Measurements from ENCODE around the gene SLC4A7. TPM values are rescaled to one million over a fixed set of nuclear protein-coding genes. Genes with fewer than 3 reads are reported as not detected.
A peak's percentile ranks its signal among the peaks of the same experiment; 100 is the strongest.

SLC4A7 gene
- total RNA-seq, 1 donor: 165 TPM

DNA sequence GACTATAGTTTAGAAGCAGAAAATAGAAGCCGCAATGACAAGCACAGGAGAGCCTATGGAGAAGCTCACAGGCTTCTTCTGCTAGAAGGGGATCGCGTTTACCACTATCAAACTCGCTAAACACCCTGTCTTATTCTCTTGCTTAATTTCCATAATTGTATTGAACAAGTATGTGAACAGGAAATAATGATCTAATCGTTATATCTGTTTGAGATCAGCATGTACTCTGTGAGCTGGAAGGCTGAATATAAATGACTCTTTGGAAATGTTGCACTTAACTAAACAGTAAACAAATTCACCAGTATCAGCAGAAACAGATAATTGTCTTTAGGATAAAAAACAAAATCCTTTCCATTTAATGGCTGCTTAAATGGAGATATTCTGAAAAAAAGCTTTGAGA, 130.0 kb downstream of the SLC4A7 start:
- H3K4me3 ChIP-seq (ENCODE audit: low read depth, low read length): no peak overlapping the region
- TF ChIP-seq, protein P1, sequence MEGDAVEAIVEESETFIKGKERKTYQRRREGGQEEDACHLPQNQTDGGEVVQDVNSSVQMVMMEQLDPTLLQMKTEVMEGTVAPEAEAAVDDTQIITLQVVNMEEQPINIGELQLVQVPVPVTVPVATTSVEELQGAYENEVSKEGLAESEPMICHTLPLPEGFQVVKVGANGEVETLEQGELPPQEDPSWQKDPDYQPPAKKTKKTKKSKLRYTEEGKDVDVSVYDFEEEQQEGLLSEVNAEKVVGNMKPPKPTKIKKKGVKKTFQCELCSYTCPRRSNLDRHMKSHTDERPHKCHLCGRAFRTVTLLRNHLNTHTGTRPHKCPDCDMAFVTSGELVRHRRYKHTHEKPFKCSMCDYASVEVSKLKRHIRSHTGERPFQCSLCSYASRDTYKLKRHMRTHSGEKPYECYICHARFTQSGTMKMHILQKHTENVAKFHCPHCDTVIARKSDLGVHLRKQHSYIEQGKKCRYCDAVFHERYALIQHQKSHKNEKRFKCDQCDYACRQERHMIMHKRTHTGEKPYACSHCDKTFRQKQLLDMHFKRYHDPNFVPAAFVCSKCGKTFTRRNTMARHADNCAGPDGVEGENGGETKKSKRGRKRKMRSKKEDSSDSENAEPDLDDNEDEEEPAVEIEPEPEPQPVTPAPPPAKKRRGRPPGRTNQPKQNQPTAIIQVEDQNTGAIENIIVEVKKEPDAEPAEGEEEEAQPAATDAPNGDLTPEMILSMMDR (IDR thresholded peaks at IDR 0.05; ENCODE audit: insufficient read depth, low read length): no peak
- no peak for DNase-seq (ENCODE audit: low read depth)

DNA sequence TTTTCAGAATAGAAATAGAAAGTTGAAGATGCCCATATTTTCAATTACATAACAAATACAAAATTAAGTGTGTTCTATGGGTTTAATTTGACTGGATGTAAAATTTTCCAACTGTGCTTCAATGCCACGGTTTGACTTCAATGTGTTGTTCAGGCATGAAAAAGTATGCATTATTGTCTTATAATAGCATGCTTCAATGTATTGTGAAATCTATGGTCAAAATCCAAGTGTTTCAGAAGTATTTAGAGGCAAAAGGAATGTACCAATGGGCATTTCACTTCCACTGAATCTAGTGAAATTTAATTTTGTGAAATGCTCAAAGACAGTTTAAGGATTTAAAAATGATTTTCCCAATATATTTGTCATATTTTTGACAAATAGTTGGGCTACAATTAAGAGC, 131.0 kb downstream of the SLC4A7 start:
- TF ChIP-seq, protein P1 (IDR thresholded peaks at IDR 0.05; ENCODE audit: insufficient read depth, low read length): no peak
- DNase-seq (ENCODE audit: low read depth): peak; percentile 46
- no peak overlapping the region for H3K4me3 ChIP-seq (ENCODE audit: low read depth, low read length)

DNA sequence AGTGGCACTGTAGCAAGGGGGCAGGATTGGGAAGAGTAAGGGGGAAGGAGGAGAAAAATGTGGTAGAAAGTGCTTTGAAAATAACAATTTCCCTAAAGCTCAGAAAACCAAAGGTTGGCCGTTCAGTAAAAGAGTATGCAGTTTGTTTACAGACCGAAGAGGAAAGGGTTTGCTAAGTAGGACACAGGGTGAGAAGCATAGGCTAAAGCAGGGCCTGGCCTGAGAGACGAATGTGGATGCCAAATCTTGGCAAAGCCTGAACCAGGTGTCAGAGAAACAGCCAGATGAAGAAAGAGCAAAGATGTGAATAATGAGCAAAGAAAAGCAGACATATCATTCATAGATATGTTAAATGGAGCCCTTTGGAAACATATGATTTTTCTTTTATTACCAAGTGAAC, 132.1 kb downstream of the SLC4A7 start:
- no peak for DNase-seq (ENCODE audit: low read depth)
- no peak overlapping the region for H3K4me3 ChIP-seq (ENCODE audit: low read depth, low read length)
- TF ChIP-seq, protein P1 (IDR thresholded peaks at IDR 0.05; ENCODE audit: insufficient read depth, low read length): no peak

DNA sequence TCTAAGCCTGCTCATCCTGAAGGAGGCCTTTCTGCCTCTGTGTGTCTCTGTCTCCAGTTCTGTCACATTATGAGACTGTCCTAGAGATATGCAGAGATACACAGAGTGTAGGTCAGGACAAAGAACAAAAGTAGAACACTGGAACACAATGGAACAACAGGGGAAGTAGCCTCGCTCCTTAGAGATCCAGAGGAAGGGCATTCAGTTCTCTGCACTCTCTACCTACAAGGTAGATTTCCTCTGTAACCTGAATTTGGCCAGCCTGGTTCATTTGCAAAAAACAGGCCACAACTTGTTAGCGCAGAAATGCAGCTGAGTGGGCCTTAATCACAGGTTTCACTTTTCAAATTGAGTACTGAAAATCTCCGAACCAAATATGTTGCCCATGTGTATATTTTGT, 134.4 kb downstream of the SLC4A7 start:
- no peak for DNase-seq (ENCODE audit: low read depth)
- H3K4me3 ChIP-seq (ENCODE audit: low read depth, low read length): no peak overlapping the region
- TF ChIP-seq, protein P1 (IDR thresholded peaks at IDR 0.05; ENCODE audit: insufficient read depth, low read length): no peak

DNA sequence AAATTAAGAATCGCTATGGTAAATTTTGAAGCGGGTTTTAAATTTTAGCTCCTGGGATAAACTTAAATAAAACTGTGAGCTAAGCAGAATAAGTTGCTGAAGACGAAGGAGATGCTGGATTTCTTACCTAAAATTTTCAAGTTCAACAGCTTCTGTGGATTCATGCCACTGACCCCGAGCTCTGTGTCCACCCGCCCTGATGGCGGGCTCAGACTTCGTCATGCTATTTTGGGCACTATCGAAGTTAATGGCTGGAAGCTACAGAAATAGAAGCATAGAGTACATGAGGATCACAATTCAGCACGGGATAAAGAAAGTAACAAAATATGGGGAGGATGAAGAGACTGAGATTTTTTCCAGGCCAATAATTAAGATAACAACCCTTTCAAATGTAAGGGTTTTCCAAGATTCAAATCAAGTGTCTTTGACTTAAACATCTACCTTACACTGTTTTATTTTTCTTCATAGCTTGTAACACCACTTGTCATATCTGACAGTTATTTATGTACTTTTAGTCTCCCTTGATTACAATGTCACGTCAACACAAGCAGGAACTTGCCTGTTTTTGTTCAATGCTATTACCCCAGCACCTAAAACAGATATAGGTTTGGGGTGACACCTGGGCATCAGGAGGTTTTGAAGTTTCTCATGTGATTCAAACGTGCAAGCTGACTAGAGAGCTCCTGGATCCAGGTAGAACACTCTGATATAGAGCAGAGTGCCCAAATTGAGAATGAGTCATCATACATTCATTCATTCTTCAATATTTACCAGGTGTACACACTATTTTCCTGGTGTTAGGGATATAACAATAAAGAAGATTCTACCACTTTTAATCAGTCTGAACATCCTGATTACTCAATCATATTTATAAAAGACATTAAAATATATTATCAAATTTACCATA, 138.0 kb downstream of the SLC4A7 start:
- TF ChIP-seq, protein P1 (IDR thresholded peaks at IDR 0.05; ENCODE audit: insufficient read depth, low read length): no peak
- DNase-seq (ENCODE audit: low read depth): no peak
- H3K4me3 ChIP-seq (ENCODE audit: low read depth, low read length): no peak overlapping the region

DNA sequence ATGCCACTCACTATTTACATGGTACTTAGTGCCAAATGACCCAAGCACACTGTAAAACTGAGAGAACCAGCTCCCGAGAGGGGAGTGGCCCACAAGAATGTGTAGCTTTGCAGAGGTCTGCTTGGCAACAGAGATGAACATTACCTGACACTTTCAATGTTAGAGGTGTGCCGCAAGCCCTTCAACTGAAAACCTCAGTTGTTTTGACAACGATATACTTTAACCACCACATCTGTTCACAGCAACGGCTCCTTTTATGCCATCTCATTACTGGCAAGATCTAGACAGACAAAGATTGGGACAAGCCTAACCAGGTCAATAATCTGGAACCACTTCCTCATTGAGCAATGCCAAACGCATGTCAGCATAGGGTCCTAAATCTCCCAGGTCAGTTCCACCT, 138.7 kb downstream of the SLC4A7 start:
- no peak overlapping the region for H3K4me3 ChIP-seq (ENCODE audit: low read depth, low read length)
- DNase-seq (ENCODE audit: low read depth): no peak
- TF ChIP-seq, protein P1 (IDR thresholded peaks at IDR 0.05; ENCODE audit: insufficient read depth, low read length): no peak

Measured in fibroblast of the aortic adventitia (primary cell).